ENCODE results near the gene TMCC3.

DNA sequence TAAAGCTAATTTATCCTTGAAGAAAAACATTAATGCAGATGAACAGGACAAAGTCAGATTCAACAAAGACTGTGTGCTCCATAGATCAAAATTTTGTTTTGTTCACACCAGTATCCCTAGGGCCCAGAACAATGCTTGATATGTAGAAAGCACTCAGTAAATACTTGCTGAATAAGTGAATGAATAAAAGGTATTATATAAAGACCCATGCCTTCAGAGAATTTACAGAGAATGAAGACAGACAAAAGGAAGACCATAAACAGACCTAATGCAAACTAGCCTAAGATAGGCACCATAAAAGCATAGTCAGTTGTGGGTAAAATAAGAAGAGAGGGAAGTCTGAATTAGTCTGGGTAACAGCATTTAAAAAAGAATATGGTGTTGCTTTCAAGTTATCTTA is 47.3 kb upstream of the TMCC3 start:
- TF ChIP-seq, protein P1, sequence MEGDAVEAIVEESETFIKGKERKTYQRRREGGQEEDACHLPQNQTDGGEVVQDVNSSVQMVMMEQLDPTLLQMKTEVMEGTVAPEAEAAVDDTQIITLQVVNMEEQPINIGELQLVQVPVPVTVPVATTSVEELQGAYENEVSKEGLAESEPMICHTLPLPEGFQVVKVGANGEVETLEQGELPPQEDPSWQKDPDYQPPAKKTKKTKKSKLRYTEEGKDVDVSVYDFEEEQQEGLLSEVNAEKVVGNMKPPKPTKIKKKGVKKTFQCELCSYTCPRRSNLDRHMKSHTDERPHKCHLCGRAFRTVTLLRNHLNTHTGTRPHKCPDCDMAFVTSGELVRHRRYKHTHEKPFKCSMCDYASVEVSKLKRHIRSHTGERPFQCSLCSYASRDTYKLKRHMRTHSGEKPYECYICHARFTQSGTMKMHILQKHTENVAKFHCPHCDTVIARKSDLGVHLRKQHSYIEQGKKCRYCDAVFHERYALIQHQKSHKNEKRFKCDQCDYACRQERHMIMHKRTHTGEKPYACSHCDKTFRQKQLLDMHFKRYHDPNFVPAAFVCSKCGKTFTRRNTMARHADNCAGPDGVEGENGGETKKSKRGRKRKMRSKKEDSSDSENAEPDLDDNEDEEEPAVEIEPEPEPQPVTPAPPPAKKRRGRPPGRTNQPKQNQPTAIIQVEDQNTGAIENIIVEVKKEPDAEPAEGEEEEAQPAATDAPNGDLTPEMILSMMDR (conservative IDR thresholded peaks at IDR 0.05), result no peak
- TF ChIP-seq EZH2 (IDR thresholded peaks at IDR 0.05; ENCODE audit: low read depth), result no peak
